Measurements from ENCODE around the gene CCDC70. TPM values are rescaled to one million over a fixed set of nuclear protein-coding genes. Genes with fewer than 3 reads are reported as not detected.

Gene CCDC70
- total and polyA plus RNA-seq, 2 of the 8 experiments (the other 6 are each of a cell fraction or from before 2014, with no cell fraction given): not detected

- Histone ChIP-seq H3K9ac (replicated peaks in 1 of 4; ENCODE audit: extremely low read depth in 1 of 4, low read depth in 3 of 4, low read length in 3 of 4) (no peak overlapping the region), H2BK12ac (ENCODE audit: low read depth, low read length) (no peak overlapping the region), H3K18ac (ENCODE audit: extremely low read depth, low read length) (no peak overlapping the region), H2BK15ac (ENCODE audit: low read length) (no peak overlapping the region), H3K56ac (replicated peaks; ENCODE audit: insufficient read length, low read depth, low read length) (no peak overlapping the region), H3K4me3 (ENCODE audit: extremely low read depth in 1 of 4, insufficient read depth in 2 of 4, low read depth in 3 of 4, low read length in 4 of 4) (no peak overlapping the region), H3K27ac (ENCODE audit: low read depth, low read length) (no peak overlapping the region), H2BK20ac (ENCODE audit: low read length) (no peak overlapping the region), H3K14ac (ENCODE audit: insufficient read length) (no peak overlapping the region), H3K36me3 (ENCODE audit: control insufficient read depth in 2 of 4, insufficient read depth in 4 of 4, low read length in 3 of 4) (no peaks in the 10 kb centered on the region), H4K91ac (replicated peaks; ENCODE audit: insufficient read length, low read length) (no peak overlapping the region), H3K79me2 (ENCODE audit: control insufficient read depth in 1 of 2, insufficient read depth in 2 of 2, low read length in 2 of 2) (no peaks in the 10 kb centered on the region), H3K4me2 (ENCODE audit: insufficient read depth in 1 of 2, low read depth in 2 of 2, low read length in 2 of 2) (no peak overlapping the region), H3K79me1 (ENCODE audit: low read depth, low read length) (no peaks in the 10 kb centered on the region; the same call in 1 of the 2 replicates), H2BK5ac (ENCODE audit: low read depth, low read length) (no peak overlapping the region), H2BK120ac (replicated peaks; ENCODE audit: low read depth, low read length) (no peak overlapping the region), H3K4me1 (replicated peaks in 1 of 4; ENCODE audit: control insufficient read depth in 3 of 4, insufficient read depth in 4 of 4, low read length in 3 of 4) (peaks cover 0 to 2% (median under 1%) of the 10 kb centered on the region in 4 experiments; a peak in 3 of 7 replicates), H3K27me3 (replicated peaks in 1 of 4; ENCODE audit: control insufficient read depth in 3 of 4, extremely low read depth in 1 of 4, insufficient read depth in 3 of 4, low read length in 3 of 4) (no peaks in the 10 kb centered on the region), H3K4ac (replicated peaks; ENCODE audit: insufficient read length, low read depth, low read length) (no peak overlapping the region), H3K9me3 (ENCODE audit: insufficient read depth in 2 of 2, low read depth in 1 of 2, low read length in 1 of 2) (no peaks in the 10 kb centered on the region), H4K20me1 (replicated peaks in 1 of 2; ENCODE audit: control insufficient read depth in 1 of 2, insufficient read depth in 2 of 2, low read length in 2 of 2) (no peaks in the 10 kb centered on the region), H2AK5ac (ENCODE audit: low read depth, low read length) (no peak overlapping the region), H4K5ac (ENCODE audit: insufficient read length, low read depth, low read length) (no peak overlapping the region), H2AFZ (ENCODE audit: low read length) (no peak overlapping the region), H3K23ac (ENCODE audit: insufficient read length) (no peak overlapping the region), H3K23me2 (ENCODE audit: low read depth, low read length) (no peaks in the 10 kb centered on the region), H4K8ac (ENCODE audit: extremely low read depth, insufficient read depth, low read length) (no peak overlapping the region)
- ChIA-PET CTCF (ENCODE audit: partially characterized antibody) (interaction anchor here (0.7 to 8.8 kb wide), 11 partner anchors 9 to 112 kb away, joined by 3 to 71 read pairs (median 5); no protein-coding TSS in a partner anchor), POLR2A (ENCODE audit: partially characterized antibody) (no interaction called here)
- no peak for TF ChIP-seq CHD1 (IDR thresholded peaks at IDR 0.05; ENCODE audit: low read depth, low read length)
- 93% methylated on average over 10 of the region's 12 CpGs; no CpG with 5 or more reads in 1 of the 2 experiments for WGBS, 2 experiments (ENCODE audit: extremely low coverage in 1 of 2, insufficient coverage in 1 of 2, insufficient read length in 1 of 2, insufficient replicate concordance in 2 of 2, low coverage in 1 of 2, low lambda C conversion rate in 2 of 2, missing lambda C conversion rate in 1 of 2)
- FAIRE-seq (no peak), DNase-seq (ENCODE audit: low read depth in 1 of 2, low spot score in 2 of 2) (no peak)
Observed at GRCh38 chr13:51910508-51910907, 48.7 kb downstream of the CCDC70 start.

All from H1 (cell line).